ENCODE results near the gene ME1. TPM values are rescaled to one million over a fixed set of nuclear protein-coding genes. Genes with fewer than 3 reads are reported as not detected.

The ME1 gene
- total RNA-seq, 1 donor from 2014 or later: 14.7 TPM

GRCh38 chr6:83431545-83432155 lies 799 bp upstream of the ME1 start:
- no peaks in the 10 kb centered on the region for H3K9me3 ChIP-seq
- no peak for DNase-seq
- no peaks in the 10 kb centered on the region for H3K36me3 ChIP-seq
- TF ChIP-seq, protein P1, sequence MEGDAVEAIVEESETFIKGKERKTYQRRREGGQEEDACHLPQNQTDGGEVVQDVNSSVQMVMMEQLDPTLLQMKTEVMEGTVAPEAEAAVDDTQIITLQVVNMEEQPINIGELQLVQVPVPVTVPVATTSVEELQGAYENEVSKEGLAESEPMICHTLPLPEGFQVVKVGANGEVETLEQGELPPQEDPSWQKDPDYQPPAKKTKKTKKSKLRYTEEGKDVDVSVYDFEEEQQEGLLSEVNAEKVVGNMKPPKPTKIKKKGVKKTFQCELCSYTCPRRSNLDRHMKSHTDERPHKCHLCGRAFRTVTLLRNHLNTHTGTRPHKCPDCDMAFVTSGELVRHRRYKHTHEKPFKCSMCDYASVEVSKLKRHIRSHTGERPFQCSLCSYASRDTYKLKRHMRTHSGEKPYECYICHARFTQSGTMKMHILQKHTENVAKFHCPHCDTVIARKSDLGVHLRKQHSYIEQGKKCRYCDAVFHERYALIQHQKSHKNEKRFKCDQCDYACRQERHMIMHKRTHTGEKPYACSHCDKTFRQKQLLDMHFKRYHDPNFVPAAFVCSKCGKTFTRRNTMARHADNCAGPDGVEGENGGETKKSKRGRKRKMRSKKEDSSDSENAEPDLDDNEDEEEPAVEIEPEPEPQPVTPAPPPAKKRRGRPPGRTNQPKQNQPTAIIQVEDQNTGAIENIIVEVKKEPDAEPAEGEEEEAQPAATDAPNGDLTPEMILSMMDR (IDR thresholded peaks at IDR 0.05): no peak
- no peak for ATAC-seq
- intact Hi-C loops (cut with DNase I): no loop called here
- H3K4me1 ChIP-seq: no peaks in the 10 kb centered on the region
- H3K27me3 ChIP-seq: no peaks in the 10 kb centered on the region
- H3K4me3 ChIP-seq: peak overlapping the region; percentile 61
- peak overlapping the region; percentile 83 for H3K27ac ChIP-seq

DNA sequence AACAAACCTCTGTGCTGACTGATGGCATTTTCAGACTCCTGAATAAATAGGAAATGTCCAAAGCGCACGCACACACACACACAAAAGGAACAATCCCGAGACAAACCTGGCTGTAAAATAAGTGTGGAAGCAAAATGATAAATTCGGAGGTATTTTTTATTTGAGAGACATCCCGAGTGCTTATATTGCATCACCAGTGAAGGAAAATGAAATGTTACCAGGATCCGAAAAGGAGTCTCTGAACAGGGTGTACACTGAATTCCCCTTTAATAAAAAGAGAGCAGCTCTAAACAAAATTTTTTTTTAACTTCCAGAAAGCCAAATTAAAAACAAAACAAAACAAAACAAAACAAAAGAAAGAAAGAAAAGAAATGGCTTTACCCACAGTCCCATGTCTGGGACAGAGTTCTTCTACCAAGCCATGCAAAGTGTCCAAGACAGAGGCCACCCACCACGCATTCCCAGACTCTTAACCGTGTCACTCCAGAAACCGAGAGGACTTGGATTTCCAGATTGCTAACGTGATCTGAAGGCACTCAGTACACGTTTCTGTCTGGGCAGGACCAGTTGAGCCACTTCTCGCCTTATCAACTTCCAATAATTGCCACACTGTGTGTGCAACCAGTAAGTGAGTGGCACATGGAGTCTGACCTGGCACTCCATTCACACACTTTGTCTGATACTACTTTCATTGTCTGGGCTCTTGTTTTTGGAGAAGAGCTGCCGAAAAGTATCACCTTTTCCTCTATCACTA lies 817 bp downstream of the ME1 start:
- DNase-seq (peak; percentile 67), ATAC-seq (peak; percentile 77)
- TF ChIP-seq, protein P1 (IDR thresholded peaks at IDR 0.05): no peak
- Histone ChIP-seq H3K36me3 (no peaks in the 10 kb centered on the region), H3K27ac (peak overlapping the region; percentile 83), H3K4me3 (peak overlapping the region; percentile 61), H3K27me3 (no peaks in the 10 kb centered on the region), H3K9me3 (no peaks in the 10 kb centered on the region), H3K4me1 (no peaks in the 10 kb centered on the region)
- intact Hi-C loops (cut with DNase I): no loop called here

DNA sequence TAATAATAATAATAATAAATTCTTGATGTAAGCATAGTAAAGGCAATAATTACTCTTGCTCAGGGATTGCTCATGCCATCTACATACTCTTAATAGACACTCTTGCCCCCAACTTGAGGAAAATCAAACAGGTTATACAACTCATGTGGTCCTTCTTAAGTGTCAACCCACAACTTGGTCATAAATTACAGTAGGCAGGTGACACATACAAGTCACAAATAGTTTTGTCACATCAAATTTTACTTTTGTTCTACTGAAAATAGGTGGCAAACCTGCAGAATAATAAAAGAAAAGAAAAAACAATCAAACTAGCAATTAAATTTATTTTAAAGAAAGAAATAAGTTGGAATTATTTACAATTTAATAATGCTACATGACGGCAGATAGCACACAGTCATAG lies 1.6 kb downstream of the ME1 start:
- no peak overlapping the region for H3K4me3 ChIP-seq
- TF ChIP-seq, protein P1 (IDR thresholded peaks at IDR 0.05): no peak
- H3K27ac ChIP-seq: no peak overlapping the region
- no peaks in the 10 kb centered on the region for H3K4me1 ChIP-seq
- H3K9me3 ChIP-seq: peaks cover 5% of the 10 kb centered on the region
- H3K36me3 ChIP-seq: no peaks in the 10 kb centered on the region
- H3K27me3 ChIP-seq: no peaks in the 10 kb centered on the region
- DNase-seq (no peak), ATAC-seq (no peak)
- intact Hi-C loops (cut with DNase I): no loop called here

GRCh38 chr6:83424392-83425018 lies 6.3 kb downstream of the ME1 start:
- H3K27me3 ChIP-seq: no peaks in the 10 kb centered on the region
- DNase-seq (no peak), ATAC-seq (no peak)
- peaks cover 6% of the 10 kb centered on the region for H3K9me3 ChIP-seq
- H3K4me3 ChIP-seq: no peak overlapping the region
- no peaks in the 10 kb centered on the region for H3K36me3 ChIP-seq
- H3K4me1 ChIP-seq: no peaks in the 10 kb centered on the region
- no peak overlapping the region for H3K27ac ChIP-seq
- TF ChIP-seq, protein P1 (IDR thresholded peaks at IDR 0.05): no peak
- intact Hi-C loops (cut with DNase I): loop anchor here (5.0 kb wide), 1 partner anchor 88 kb away; the partner anchor contains the start of gene PRSS35

- Histone ChIP-seq H3K27me3 (no peaks in the 10 kb centered on the region), H3K4me1 (no peaks in the 10 kb centered on the region), H3K9me3 (no peaks in the 10 kb centered on the region), H3K4me3 (no peak overlapping the region), H3K36me3 (no peaks in the 10 kb centered on the region), H3K27ac (no peak overlapping the region)
- ATAC-seq (peak; percentile 87), DNase-seq (no peak)
- TF ChIP-seq, protein P1 (IDR thresholded peaks at IDR 0.05): peak; percentile 65
- intact Hi-C loops (cut with DNase I): no loop called here
Measured at GRCh38 chr6:83417880-83418663, 12.8 kb downstream of the ME1 start.
